Endothelial cell of umbilical vein (primary cell): ENCODE results near the gene MEF2C. TPM values are rescaled to one million over a fixed set of nuclear protein-coding genes. Genes with fewer than 3 reads are reported as not detected.

Experiments used
- BruUV-seq: library from RNA; stranded (reverse); fragments of 400-500 nt; replicated peaks from 2 replicates; lab custom pipeline; 2021; lab: Mats Ljungman, UMichigan
- CTCF ChIA-PET: fragments of 300-600, 350-600 bp; sonication (Branson Sonifier 250); formaldehyde crosslinking; loops from one replicate; lab custom pipeline; 2021; ENCODE audit warnings: antibody characterized with exemption, inconsistent platforms; lab: Charles Lee
- POLR2A ChIA-PET: fragments of 300-600, 350-600 bp; sonication (Branson Sonifier 250); formaldehyde crosslinking; loops from one replicate; lab custom pipeline; 2021; ENCODE audit warnings: antibody characterized with exemption, inconsistent platforms; lab: Charles Lee
- DNase-seq: peaks from one replicate; pipeline ENCODE4 v3.0.0-alpha.2; 2011; ENCODE audit warnings: low read depth, low spot score
- FAIRE-seq: peaks from 2 replicates; lab custom pipeline; 2011; peaks lifted over from hg19 to GRCh38; lab: Jason Lieb, UNC
- H2AFZ ChIP-seq: 2 replicates; pipeline ENCODE4 v1.6.0; 2012; ENCODE audit warnings: low read depth, low read length, control low read depth, inconsistent platforms
- H3K27ac ChIP-seq: 2 replicates; pipeline ENCODE4 v1.5.1; 2011; ENCODE audit warnings: low read depth, mild to moderate bottlenecking, control low read depth, low read length, moderate library complexity; ENCODE audit not compliant: insufficient read depth
- H3K27me3 ChIP-seq, 2 experiments: 2 replicates each; pipeline versions ENCODE4 v1.6.0 to v1.6.1; 2011; ENCODE audit warnings: low read length in 2 of 2, mixed read lengths in 1 of 2; ENCODE audit not compliant: control insufficient read depth in 2 of 2, insufficient read depth in 2 of 2
- H3K36me3 ChIP-seq, 2 experiments: 2 replicates in 1 of 2; 3 replicates in 1 of 2; pipeline ENCODE4 v1.5.1; 2011; ENCODE audit warnings: low read length in 2 of 2, mild to moderate bottlenecking in 1 of 2, moderate library complexity in 1 of 2; ENCODE audit not compliant: control insufficient read depth in 2 of 2, insufficient read depth in 2 of 2; ENCODE audit errors: extremely low read depth in 1 of 2
- H3K4me1 ChIP-seq: 3 replicates; pipeline ENCODE4 v1.5.1; 2011; ENCODE audit warnings: mild to moderate bottlenecking, low read length; ENCODE audit not compliant: control insufficient read depth, insufficient read depth; ENCODE audit errors: extremely low read depth
- H3K4me2 ChIP-seq: 2 replicates; pipeline ENCODE4 v1.6.1; 2011; ENCODE audit warnings: low read length, control low read depth, mixed read lengths; ENCODE audit not compliant: insufficient read depth
- H3K4me3 ChIP-seq, 3 experiments: fragments of 200-600 bp in 1 of 3; sonication (generic), shearing (Covaris generic) in 1 of 3; replicated peaks in 1 of 3; 2 replicates each; pipeline ENCODE4 v1.5.1; 2011 to 2016; ENCODE audit warnings: control low read depth in 3 of 3, low read length in 3 of 3, mild to moderate bottlenecking in 2 of 3, inconsistent platforms in 1 of 3, low read depth in 1 of 3, moderate library complexity in 1 of 3; ENCODE audit not compliant: insufficient read depth in 1 of 3
- H3K79me2 ChIP-seq: 2 replicates; pipeline ENCODE4 v1.6.0; 2012; ENCODE audit warnings: low read length, inconsistent platforms; ENCODE audit not compliant: control insufficient read depth, insufficient read depth
- H3K9ac ChIP-seq: replicated peaks from 2 replicates; pipeline ENCODE3; 2011; ENCODE audit warnings: low read length, control low read depth; ENCODE audit not compliant: insufficient read depth; ENCODE audit errors: extremely low read depth
- H3K9me1 ChIP-seq: replicated peaks from 3 replicates; pipeline ENCODE4 v1.6.0; 2011; ENCODE audit warnings: mild to moderate bottlenecking, low read length; ENCODE audit not compliant: control insufficient read depth, insufficient read depth; ENCODE audit errors: extremely low read depth
- H3K9me3 ChIP-seq: replicated peaks from 2 replicates; pipeline ENCODE4 v1.5.1; 2012; ENCODE audit warnings: low read length, inconsistent platforms; ENCODE audit not compliant: control insufficient read depth, insufficient read depth
- H4K20me1 ChIP-seq: replicated peaks from 2 replicates; pipeline ENCODE3; 2011; ENCODE audit warnings: mild to moderate bottlenecking, low read length; ENCODE audit not compliant: control insufficient read depth, insufficient read depth; ENCODE audit errors: extremely low read depth
- EZH2 ChIP-seq: IDR thresholded peaks from 2 replicates; pipeline ENCODE4 v1.6.1; 2012; ENCODE audit warnings: borderline replicate concordance, low read depth, mild to moderate bottlenecking, moderate library complexity, low read length, inconsistent platforms; ENCODE audit not compliant: severe bottlenecking
- FOS ChIP-seq: IDR thresholded peaks from 2 replicates; pipeline ENCODE4 v1.6.1; 2011; ENCODE audit warnings: mild to moderate bottlenecking, low read length, moderate library complexity, borderline replicate concordance; ENCODE audit not compliant: insufficient read depth
- GATA2 ChIP-seq: IDR thresholded peaks from 2 replicates; pipeline ENCODE4 v1.7.0; 2011; ENCODE audit warnings: low read depth, mild to moderate bottlenecking, moderate library complexity, mixed read lengths, low read length; ENCODE audit not compliant: insufficient read length, insufficient read depth
- JUN ChIP-seq: IDR thresholded peaks from 2 replicates; pipeline ENCODE4 v1.6.1; 2011; ENCODE audit warnings: borderline replicate concordance, low read depth; ENCODE audit not compliant: insufficient read length, insufficient read depth
- MYC ChIP-seq: IDR thresholded peaks from one replicate; pipeline ENCODE4 v1.6.1; 2011; ENCODE audit warnings: mild to moderate bottlenecking, low read depth, low read length
- POLR2A ChIP-seq: IDR thresholded peaks from 2 replicates; pipeline ENCODE4 v1.6.1; 2012; ENCODE audit warnings: low read depth, mild to moderate bottlenecking, control low read depth, low read length
- POLR2AphosphoS5 ChIP-seq: IDR thresholded peaks from 2 replicates; pipeline ENCODE4 v1.6.1; 2012; ENCODE audit warnings: low read depth, mild to moderate bottlenecking, control low read depth, low read length, moderate library complexity; ENCODE audit not compliant: insufficient read depth
- dilution Hi-C: fragments of 300-500 bp; cut with MboI; formaldehyde crosslinking; loops from one replicate; pipeline ENCODE4 v1.15.0; 2019; ENCODE audit warnings: low sequenced_read_pairs; ENCODE audit not compliant: extremely low pct_ligation_motif_present
- intact Hi-C: fragments of 100-400 bp; cut with micrococcal nuclease; formaldehyde crosslinking; loops from one replicate; pipeline ENCODE4 v1.10.0; 2022
- polyA plus RNA-seq, 4 experiments: library from polyadenylated mRNA; depleted of rRNA in 3 of 4; stranded (reverse) in 3 of 4; unstranded in 1 of 4; fragments of >200 nt; gene quantifications; 2 replicates each; pipeline versions ENCODE4 v1.2.1 to v1.2.3, GENCODE V29; 2011 to 2012; ENCODE audit warnings: missing spikeins in 1 of 4
- total RNA-seq: library from RNA; stranded (reverse); gene quantifications from 2 replicates; pipeline ENCODE4 v1.2.3, GENCODE V29; 2021
- TF ChIP-seq, protein P1 (sequence below), 2 donors: IDR thresholded peaks; 1 replicate in 1 of 2; 2 replicates in 1 of 2; pipeline ENCODE4 v1.5.1; 2011; ENCODE audit warnings: low read length in 2 of 2, mild to moderate bottlenecking in 2 of 2, moderate library complexity in 2 of 2, control low read depth in 1 of 2, inconsistent platforms in 1 of 2, low read depth in 1 of 2; ENCODE audit not compliant: insufficient read depth in 1 of 2; ENCODE audit errors: extremely low read depth in 1 of 2
- TF ChIP-seq, protein P2 (sequence below): IDR thresholded peaks from 2 replicates; pipeline ENCODE4 v1.6.1; 2011; ENCODE audit not compliant: insufficient read depth, insufficient read length

The MEF2C gene
- total and polyA plus RNA-seq, 2 donors (not counting 3 experiments of a cell fraction or from before 2014, with no cell fraction given) = 21.2 to 67.7 TPM

- H3K27me3 ChIP-seq = no peaks in the 10 kb centered on the region
- no peak overlapping the region for H2AFZ ChIP-seq
- no peaks in the 10 kb centered on the region for H3K9me3 ChIP-seq
- H3K9me1 ChIP-seq = no peaks in the 10 kb centered on the region
- ChIA-PET CTCF (interaction anchor here (1.0 to 1.5 kb wide), 4 partner anchors 11 to 16 kb away, joined by 3 to 5 read pairs (median 4); no protein-coding TSS in a partner anchor), POLR2A (no interaction called here)
- BruUV-seq = no TSS peak
- H3K4me3 ChIP-seq = no peak overlapping the region
- intact Hi-C loops = no loop called here
- FAIRE-seq (peak; percentile 62), DNase-seq (peak; percentile 50)
- peak overlapping the region; percentile 48 for H3K4me2 ChIP-seq
- H3K9ac ChIP-seq = no peak overlapping the region
- peaks cover 0 to 3% of the 10 kb centered on the region in 2 experiments for H3K36me3 ChIP-seq
- H4K20me1 ChIP-seq = no peaks in the 10 kb centered on the region
- H3K27ac ChIP-seq = no peak overlapping the region
- peaks cover 10% of the 10 kb centered on the region for H3K4me1 ChIP-seq
- no peaks in the 10 kb centered on the region for H3K79me2 ChIP-seq
- dilution Hi-C loops = no loop called here
- TF ChIP-seq, protein P1, sequence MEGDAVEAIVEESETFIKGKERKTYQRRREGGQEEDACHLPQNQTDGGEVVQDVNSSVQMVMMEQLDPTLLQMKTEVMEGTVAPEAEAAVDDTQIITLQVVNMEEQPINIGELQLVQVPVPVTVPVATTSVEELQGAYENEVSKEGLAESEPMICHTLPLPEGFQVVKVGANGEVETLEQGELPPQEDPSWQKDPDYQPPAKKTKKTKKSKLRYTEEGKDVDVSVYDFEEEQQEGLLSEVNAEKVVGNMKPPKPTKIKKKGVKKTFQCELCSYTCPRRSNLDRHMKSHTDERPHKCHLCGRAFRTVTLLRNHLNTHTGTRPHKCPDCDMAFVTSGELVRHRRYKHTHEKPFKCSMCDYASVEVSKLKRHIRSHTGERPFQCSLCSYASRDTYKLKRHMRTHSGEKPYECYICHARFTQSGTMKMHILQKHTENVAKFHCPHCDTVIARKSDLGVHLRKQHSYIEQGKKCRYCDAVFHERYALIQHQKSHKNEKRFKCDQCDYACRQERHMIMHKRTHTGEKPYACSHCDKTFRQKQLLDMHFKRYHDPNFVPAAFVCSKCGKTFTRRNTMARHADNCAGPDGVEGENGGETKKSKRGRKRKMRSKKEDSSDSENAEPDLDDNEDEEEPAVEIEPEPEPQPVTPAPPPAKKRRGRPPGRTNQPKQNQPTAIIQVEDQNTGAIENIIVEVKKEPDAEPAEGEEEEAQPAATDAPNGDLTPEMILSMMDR (IDR thresholded peaks at IDR 0.05; ENCODE audit: extremely low read depth in 1 of 2, insufficient read depth in 1 of 2, low read depth in 1 of 2, low read length in 2 of 2) = no peak
- TF ChIP-seq POLR2AphosphoS5 = no peak
- no peak for TF ChIP-seq EZH2
- TF ChIP-seq GATA2 = peak; percentile 82
- no peak for TF ChIP-seq POLR2A
- TF ChIP-seq MYC = no peak
- TF ChIP-seq, protein P2, sequence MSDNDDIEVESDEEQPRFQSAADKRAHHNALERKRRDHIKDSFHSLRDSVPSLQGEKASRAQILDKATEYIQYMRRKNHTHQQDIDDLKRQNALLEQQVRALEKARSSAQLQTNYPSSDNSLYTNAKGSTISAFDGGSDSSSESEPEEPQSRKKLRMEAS = no peak
- TF ChIP-seq JUN = no peak
- peak; percentile 21 for TF ChIP-seq FOS
These were observed 139.7 kb downstream of the MEF2C start for GRCh38 chr5:88743231-88743834.
